Fibroblast of lung (primary cell): ENCODE measurements around the gene TMPRSS5. TPM values are rescaled to one million over a fixed set of nuclear protein-coding genes. Genes with fewer than 3 reads are reported as not detected.
"Not testable (repeated sequence)": the region's sequence is repeated elsewhere in the genome, so short reads cannot be mapped to it uniquely, and the experiment has no call there.

Source experiments
- DNase-seq, 2 donors: peaks; one replicate each; pipeline versions ENCODE4 v3.0.0 to v3.0.0-alpha.2; 2010; ENCODE audit warnings: low read depth in 2 of 2
- H2AFZ ChIP-seq: 2 replicates; pipeline ENCODE4 v1.5.1; 2012; ENCODE audit warnings: low read length, control low read depth, inconsistent platforms
- H3K27ac ChIP-seq: 2 replicates; pipeline ENCODE4 v1.5.1; 2011; ENCODE audit warnings: low read length, control low read depth; ENCODE audit not compliant: insufficient read depth
- H3K27me3 ChIP-seq: 2 replicates; pipeline ENCODE4 v1.5.1; 2011; ENCODE audit warnings: mild to moderate bottlenecking, low read length; ENCODE audit not compliant: control insufficient read depth, insufficient read depth
- H3K36me3 ChIP-seq: 2 replicates; pipeline ENCODE4 v1.5.1; 2011; ENCODE audit warnings: low read length; ENCODE audit not compliant: control insufficient read depth, insufficient read depth
- H3K4me1 ChIP-seq: 2 replicates; pipeline ENCODE4 v1.5.1; 2011; ENCODE audit warnings: low read length; ENCODE audit not compliant: control insufficient read depth, insufficient read depth; ENCODE audit errors: extremely low read depth
- H3K4me2 ChIP-seq: 2 replicates; pipeline ENCODE4 v1.5.1; 2011; ENCODE audit warnings: low read length, control low read depth; ENCODE audit not compliant: insufficient read depth; ENCODE audit errors: extremely low read depth
- H3K4me3 ChIP-seq, 4 experiments: fragments of 200-600 bp in 1 of 4; sonication (generic) in 1 of 4; replicated peaks in 1 of 4; 2 replicates each; pipeline ENCODE4 v1.5.1; 2011 to 2016; ENCODE audit warnings: low read length in 4 of 4, low read depth in 3 of 4, mild to moderate bottlenecking in 3 of 4, control low read depth in 2 of 4, inconsistent platforms in 1 of 4, mixed read lengths in 1 of 4; ENCODE audit not compliant: insufficient read depth in 1 of 4; ENCODE audit errors: control extremely low read depth in 1 of 4
- H3K79me2 ChIP-seq: 2 replicates; pipeline ENCODE4 v1.5.1; 2012; ENCODE audit warnings: mild to moderate bottlenecking, low read length, inconsistent platforms; ENCODE audit not compliant: control insufficient read depth, insufficient read depth
- H3K9ac ChIP-seq: 2 replicates; pipeline ENCODE4 v1.5.1; 2011; ENCODE audit warnings: mild to moderate bottlenecking, low read length, control low read depth; ENCODE audit not compliant: insufficient read depth
- H3K9me3 ChIP-seq: 2 replicates; pipeline ENCODE4 v1.5.1; 2012; ENCODE audit warnings: low read depth, low read length; ENCODE audit not compliant: control insufficient read depth, insufficient read depth
- H4K20me1 ChIP-seq: 2 replicates; pipeline ENCODE4 v1.5.1; 2011; ENCODE audit warnings: low read length; ENCODE audit not compliant: control insufficient read depth, insufficient read depth; ENCODE audit errors: extremely low read depth
- CTCF ChIP-seq, 2 donors: IDR thresholded peaks in 1 of 2; conservative IDR thresholded peaks in 1 of 2; 1 replicate in 1 of 2; 2 replicates in 1 of 2; pipeline ENCODE4 v1.5.1; 2011 to 2012; ENCODE audit warnings: low read length in 2 of 2, control low read depth in 1 of 2, inconsistent platforms in 1 of 2, low read depth in 1 of 2, mild to moderate bottlenecking in 1 of 2
- EZH2 ChIP-seq: IDR thresholded peaks from 2 replicates; pipeline ENCODE4 v1.5.1; 2012; ENCODE audit warnings: low read length, control low read depth, mild to moderate bottlenecking; ENCODE audit errors: missing control alignments
- polyA plus RNA-seq, 2 donors: library from polyadenylated mRNA; depleted of rRNA in 1 of 2; stranded (reverse) in 1 of 2; unstranded in 1 of 2; fragments of >200 nt; gene quantifications; 2 replicates each; pipeline ENCODE4 v1.2.1, GENCODE V29; 2011 to 2012; ENCODE audit warnings: missing spikeins in 1 of 2
- total RNA-seq: library from RNA; depleted of rRNA; stranded (reverse); fragments of >200 nt; gene quantifications from 2 replicates; pipeline ENCODE4 v1.2.1, GENCODE V29; 2014

TMPRSS5 gene
- total and polyA plus RNA-seq, 2 donors (not counting 1 experiment from before 2014, with no cell fraction given): 0.08 to 0.17 TPM

- Histone ChIP-seq H3K27me3 (no peaks in the 10 kb centered on the region), H3K4me1 (peaks cover 7% of the 10 kb centered on the region), H3K36me3 (no peaks in the 10 kb centered on the region), H4K20me1 (no peaks in the 10 kb centered on the region), H3K79me2 (no peaks in the 10 kb centered on the region), H3K27ac (no peak overlapping the region), H3K9ac (no peak overlapping the region), H2AFZ (no peak overlapping the region), H3K4me2 (no peak overlapping the region), H3K4me3 (no peak overlapping the region), H3K9me3 (no peaks in the 10 kb centered on the region)
- DNase-seq: no peak
- TF ChIP-seq EZH2 (no peak), CTCF (conservative IDR thresholded peaks at IDR 0.05 in 1 of 2, IDR thresholded peaks at IDR 0.05 in 1 of 2; ENCODE audit: low read depth in 1 of 2, low read length in 2 of 2) (no peak)
Measured at GRCh38 chr11:113673550-113674396, 32.3 kb downstream of the TMPRSS5 start.

- not testable (repeated sequence) for H3K27ac ChIP-seq, H3K4me1 ChIP-seq, H3K36me3 ChIP-seq, H3K9me3 ChIP-seq, H3K4me2 ChIP-seq, H4K20me1 ChIP-seq, H3K9ac ChIP-seq, H2AFZ ChIP-seq, H3K79me2 ChIP-seq, H3K4me3 ChIP-seq, DNase-seq, H3K27me3 ChIP-seq
Measured at GRCh38 chr11:113671914-113672313, 34.2 kb downstream of the TMPRSS5 start.

GRCh38 chr11:113670831-113671215, 35.3 kb downstream of the TMPRSS5 start:
- H3K9ac ChIP-seq: no peak overlapping the region
- no peaks in the 10 kb centered on the region for H3K27me3 ChIP-seq
- no peak overlapping the region for H3K27ac ChIP-seq
- peaks cover 7% of the 10 kb centered on the region for H3K4me1 ChIP-seq
- H3K9me3 ChIP-seq: no peaks in the 10 kb centered on the region
- H3K4me3 ChIP-seq: no peak overlapping the region
- no peaks in the 10 kb centered on the region for H4K20me1 ChIP-seq
- DNase-seq: no peak
- no peak overlapping the region for H3K4me2 ChIP-seq
- no peak for TF ChIP-seq EZH2
- TF ChIP-seq CTCF (conservative IDR thresholded peaks at IDR 0.05 in 1 of 2, IDR thresholded peaks at IDR 0.05 in 1 of 2; ENCODE audit: low read depth in 1 of 2, low read length in 2 of 2): no peak
- no peaks in the 10 kb centered on the region for H3K79me2 ChIP-seq
- no peak overlapping the region for H2AFZ ChIP-seq
- H3K36me3 ChIP-seq: no peaks in the 10 kb centered on the region
